Measurements from ENCODE around the gene GRAMD4. TPM values are rescaled to one million over a fixed set of nuclear protein-coding genes. Genes with fewer than 3 reads are reported as not detected.
A peak's percentile ranks its signal among the peaks of the same experiment; 100 is the strongest.

GRAMD4 gene
- total RNA-seq, 2 experiments from 2014 or later, result 20.2 to 23.2 TPM

DNA sequence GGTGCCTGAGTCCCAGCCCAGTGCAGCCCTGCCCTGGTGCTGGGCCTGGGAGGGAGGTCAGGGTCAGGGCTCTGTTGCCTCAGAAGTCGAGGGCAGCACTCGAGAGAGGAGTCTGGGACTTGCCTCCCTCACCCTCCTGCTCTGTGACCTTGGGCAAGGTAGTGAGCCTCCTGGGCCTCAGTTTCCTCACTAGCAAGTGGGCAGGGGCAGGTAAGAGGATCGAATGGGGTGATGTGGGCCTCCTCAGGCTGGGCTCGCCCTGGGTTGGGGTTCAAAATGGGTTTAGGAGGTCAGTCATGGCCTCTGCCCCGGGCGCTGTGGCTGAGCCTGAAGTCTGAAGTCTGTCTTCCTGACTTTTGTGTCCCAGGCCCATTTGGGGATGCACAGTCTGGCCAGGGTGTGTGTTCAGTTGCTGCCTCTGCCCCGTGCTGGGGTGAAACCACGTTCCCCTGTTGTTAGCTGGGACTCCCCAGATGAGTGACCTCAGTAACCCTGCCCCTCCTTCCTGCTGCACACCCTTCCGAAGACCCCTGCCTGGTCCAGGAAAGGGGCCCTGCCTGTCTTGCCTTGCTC is 41.8 kb upstream of the GRAMD4 start:
- DNase-seq (peak; percentile 34), ATAC-seq (ENCODE audit: low read depth) (no peak)
- Mint-ChIP-seq H3K9me3 (no peaks in the 10 kb centered on the region), H3K27me3 (peaks cover 2% of the 10 kb centered on the region), H3K36me3 (no peaks in the 10 kb centered on the region), H3K27ac (peak overlapping the region; percentile 81), H3K4me1 (peaks cover 31% of the 10 kb centered on the region), H3K4me3 (peak overlapping the region; percentile 87)
- POLR2A ChIA-PET, result interaction anchor here (1.0 to 1.4 kb wide), 2 partner anchors 14 to 34 kb away, joined by 3 read pairs; no protein-coding TSS in a partner anchor

- no peak for DNase-seq
- Mint-ChIP-seq H3K27me3 (peaks cover 2% of the 10 kb centered on the region), H3K27ac (peak overlapping the region; percentile 33), H3K4me1 (peaks cover 31% of the 10 kb centered on the region), H3K9me3 (no peaks in the 10 kb centered on the region), H3K36me3 (no peaks in the 10 kb centered on the region), H3K4me3 (peak overlapping the region; percentile 87)
- POLR2A ChIA-PET, result no interaction called here
- no peak for ATAC-seq (ENCODE audit: low read depth)
Observed at GRCh38 chr22:46578824-46579561, 41.2 kb upstream of the GRAMD4 start.

DNA sequence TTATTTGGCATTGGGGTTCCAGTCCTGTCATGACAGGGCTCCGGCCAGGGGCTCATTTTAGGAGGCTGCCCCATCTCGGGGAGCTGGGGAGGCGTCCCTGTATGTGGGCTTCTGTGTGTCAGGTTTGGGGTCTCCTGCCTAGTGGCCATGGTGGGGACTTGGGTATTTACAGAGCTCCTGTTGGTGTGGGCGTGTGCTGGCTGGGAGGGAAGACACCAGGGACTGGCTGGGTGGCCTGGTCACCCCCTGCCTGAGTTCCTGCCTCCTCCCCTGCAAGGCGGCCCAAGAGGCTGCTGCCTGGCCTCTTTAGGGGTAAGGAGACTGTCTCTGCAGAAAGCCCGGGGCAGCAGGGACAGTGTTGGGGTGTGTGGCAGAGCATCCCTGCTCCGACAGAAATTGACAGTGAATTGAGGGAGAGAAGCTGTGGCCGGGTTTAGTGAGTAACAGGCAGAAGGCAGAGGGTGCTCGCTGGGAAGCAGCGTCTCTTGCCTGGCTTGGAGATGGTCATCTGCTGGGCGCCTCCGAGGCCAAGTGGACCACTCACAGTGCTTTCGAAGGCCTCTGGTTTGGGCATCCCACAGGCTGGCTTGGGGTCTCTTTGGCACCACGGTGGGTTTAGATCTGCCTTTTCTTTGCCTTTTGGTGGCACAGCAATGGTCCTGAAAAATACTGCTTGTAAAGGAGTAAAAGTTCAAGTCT is 40.3 kb upstream of the GRAMD4 start:
- no peaks in the 10 kb centered on the region for H3K36me3 Mint-ChIP-seq
- DNase-seq (no peak), ATAC-seq (ENCODE audit: low read depth) (no peak)
- no peaks in the 10 kb centered on the region for H3K9me3 Mint-ChIP-seq
- peaks cover 2% of the 10 kb centered on the region for H3K27me3 Mint-ChIP-seq
- POLR2A ChIA-PET, result no interaction called here
- H3K27ac Mint-ChIP-seq, result no peak overlapping the region
- H3K4me1 Mint-ChIP-seq, result peaks cover 31% of the 10 kb centered on the region
- no peak overlapping the region for H3K4me3 Mint-ChIP-seq

DNA sequence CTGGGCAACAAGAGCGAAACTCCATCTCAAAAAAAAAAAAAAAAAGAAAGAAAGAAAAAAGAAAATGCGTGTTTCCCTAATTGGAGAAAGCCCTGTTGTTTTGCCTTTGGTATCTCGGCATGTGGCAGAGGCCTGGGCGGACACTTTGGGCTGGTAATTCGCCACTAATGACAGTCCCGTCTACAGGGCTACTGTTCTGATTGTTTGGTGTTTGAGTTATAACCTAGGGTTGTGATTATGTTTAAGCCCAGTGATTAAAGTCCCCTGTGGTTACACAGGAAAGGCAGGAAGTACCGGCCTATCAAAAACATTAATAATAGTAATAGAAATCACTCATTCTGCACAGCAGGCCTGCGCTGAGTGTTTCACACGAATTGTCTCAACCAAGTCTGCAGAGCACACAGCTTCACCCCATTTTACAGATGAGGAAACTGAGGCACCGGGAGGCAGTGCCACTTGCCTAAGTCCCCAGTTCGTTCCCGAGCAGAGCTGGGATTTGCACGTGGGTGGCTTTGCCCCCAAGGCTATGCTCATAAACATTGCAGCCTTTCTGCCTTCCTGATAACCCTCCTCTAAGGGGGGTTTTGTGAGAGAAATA is 39.1 kb upstream of the GRAMD4 start:
- DNase-seq, result no peak
- Mint-ChIP-seq H3K36me3 (no peaks in the 10 kb centered on the region), H3K4me1 (peaks cover 22% of the 10 kb centered on the region), H3K27me3 (peaks cover 2% of the 10 kb centered on the region), H3K27ac (no peak overlapping the region), H3K4me3 (no peak overlapping the region), H3K9me3 (no peaks in the 10 kb centered on the region)
- POLR2A ChIA-PET, result interaction anchor here (1.7 kb wide), 1 partner anchor 34 kb away, joined by 3 read pairs; no protein-coding TSS in a partner anchor
- ATAC-seq (ENCODE audit: low read depth), result no peak

DNA sequence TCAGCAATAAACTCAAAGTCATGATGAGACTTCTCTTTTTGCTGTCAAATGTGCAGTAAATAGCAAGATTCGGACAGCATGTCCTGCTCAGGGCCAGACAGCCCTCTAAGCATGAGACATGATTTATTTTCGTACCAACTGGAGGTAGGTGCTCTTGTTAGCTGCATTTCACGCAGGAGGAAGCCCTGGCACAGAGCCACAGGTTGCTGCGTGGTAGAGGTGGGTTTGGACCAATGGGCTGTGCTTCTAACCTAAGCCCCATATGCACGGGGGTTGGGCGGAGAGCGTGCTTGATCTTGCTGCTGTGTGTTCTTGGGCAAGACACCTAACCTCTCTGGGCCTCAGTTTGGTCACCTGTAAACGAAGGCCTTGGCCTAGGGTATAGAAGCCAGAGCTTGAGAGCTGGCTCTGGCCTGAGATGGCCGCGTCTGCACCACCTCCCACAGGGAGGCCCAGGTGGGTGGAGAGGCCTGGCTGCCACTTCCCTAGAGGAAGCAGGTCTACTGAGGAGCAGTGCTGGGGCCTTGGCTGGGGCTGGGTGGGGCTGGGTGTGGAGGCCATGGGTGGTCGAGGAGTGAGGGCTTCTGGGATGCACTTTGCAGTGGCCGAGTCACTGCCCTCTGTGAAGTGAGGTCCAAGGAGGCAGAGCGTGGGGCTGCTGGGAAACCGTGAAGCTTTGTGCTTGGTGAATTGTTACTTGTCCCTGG is 38.5 kb upstream of the GRAMD4 start:
- no peak overlapping the region for H3K27ac Mint-ChIP-seq
- H3K36me3 Mint-ChIP-seq, result no peaks in the 10 kb centered on the region
- no peaks in the 10 kb centered on the region for H3K9me3 Mint-ChIP-seq
- no peak overlapping the region for H3K4me3 Mint-ChIP-seq
- H3K4me1 Mint-ChIP-seq, result peaks cover 20% of the 10 kb centered on the region
- H3K27me3 Mint-ChIP-seq, result peaks cover 2% of the 10 kb centered on the region
- POLR2A ChIA-PET, result interaction anchor here (1.7 kb wide), 1 partner anchor 33 kb away, joined by 3 read pairs; no protein-coding TSS in a partner anchor
- DNase-seq, result no peak
- no peak for ATAC-seq (ENCODE audit: low read depth)

- POLR2A ChIA-PET, result interaction anchor here (1.7 kb wide), 1 partner anchor 32 kb away, joined by 3 read pairs; no protein-coding TSS in a partner anchor
- no peak for DNase-seq
- no peak for ATAC-seq (ENCODE audit: low read depth)
- Mint-ChIP-seq H3K9me3 (no peaks in the 10 kb centered on the region), H3K27ac (no peak overlapping the region), H3K4me3 (no peak overlapping the region), H3K4me1 (peaks cover 27% of the 10 kb centered on the region), H3K27me3 (peaks cover 2% of the 10 kb centered on the region), H3K36me3 (no peaks in the 10 kb centered on the region)
Observed at GRCh38 chr22:46582281-46582933, 37.8 kb upstream of the GRAMD4 start.

DNA sequence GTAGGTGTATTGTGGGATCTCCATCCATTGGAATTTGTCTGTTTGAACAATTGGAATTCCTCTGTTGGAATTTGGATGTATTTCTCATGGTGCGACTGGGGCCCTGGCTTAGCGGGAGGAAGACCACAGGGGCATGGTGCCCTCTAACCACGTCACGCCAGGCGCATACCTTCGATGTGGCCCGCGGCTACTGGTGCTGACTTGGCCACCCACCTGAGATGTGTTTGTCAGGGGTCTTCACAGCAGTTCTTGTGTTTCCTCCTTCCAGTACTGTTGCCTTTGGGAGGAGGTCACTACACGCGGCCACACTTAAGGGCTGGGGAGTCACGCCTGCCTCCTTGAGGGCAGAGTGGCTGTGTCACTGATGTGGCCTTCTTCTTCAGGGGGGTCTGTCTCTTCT is 36.6 kb upstream of the GRAMD4 start:
- H3K4me3 Mint-ChIP-seq, result no peak overlapping the region
- no peak for ATAC-seq (ENCODE audit: low read depth)
- H3K36me3 Mint-ChIP-seq, result no peaks in the 10 kb centered on the region
- no peak for DNase-seq
- no peaks in the 10 kb centered on the region for H3K9me3 Mint-ChIP-seq
- H3K4me1 Mint-ChIP-seq, result peaks cover 25% of the 10 kb centered on the region
- H3K27ac Mint-ChIP-seq, result no peak overlapping the region
- POLR2A ChIA-PET, result no interaction called here
- H3K27me3 Mint-ChIP-seq, result peaks cover 2% of the 10 kb centered on the region

DNA sequence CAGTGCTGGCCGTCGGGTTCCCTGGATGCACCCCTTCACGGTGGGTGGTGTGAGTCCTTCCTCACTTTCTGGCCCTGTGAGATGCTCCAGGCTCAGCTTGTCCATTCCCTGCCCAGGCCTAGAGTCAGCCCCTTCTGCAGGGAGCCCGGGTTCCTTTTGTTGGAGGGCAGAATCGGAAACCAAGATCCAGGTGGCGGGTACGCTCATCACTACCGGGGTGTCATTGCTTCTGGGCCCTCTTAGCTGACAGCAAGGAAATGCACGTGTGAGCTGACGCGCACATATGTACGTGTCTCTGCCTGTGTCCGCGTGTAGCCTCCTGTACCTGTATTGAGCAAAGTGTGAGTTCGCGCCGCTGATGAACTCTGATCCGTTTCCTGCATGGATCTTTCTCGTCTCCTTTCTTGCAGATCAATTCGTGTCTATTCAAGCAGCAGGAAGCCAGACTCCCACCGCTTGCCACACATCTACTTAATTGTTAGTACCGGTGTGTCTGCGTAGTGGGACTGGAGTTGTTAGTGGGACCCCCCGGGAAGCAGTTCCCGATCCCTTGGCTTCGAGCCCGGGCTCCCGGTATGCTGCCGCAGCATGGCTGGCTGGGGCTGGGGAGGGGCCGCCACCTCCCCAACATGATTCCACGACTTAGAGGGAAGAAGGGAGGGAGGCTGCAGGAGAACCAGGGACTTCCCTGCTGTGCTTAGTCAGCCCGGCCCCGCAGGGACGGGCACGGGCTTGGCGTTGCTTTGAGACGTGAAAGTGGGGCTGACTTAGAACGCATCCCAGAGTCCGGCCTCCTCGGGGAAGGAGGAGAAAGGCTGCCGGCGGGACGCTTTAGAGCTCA is 35.9 kb upstream of the GRAMD4 start:
- POLR2A ChIA-PET, result no interaction called here
- DNase-seq, result no peak

DNA sequence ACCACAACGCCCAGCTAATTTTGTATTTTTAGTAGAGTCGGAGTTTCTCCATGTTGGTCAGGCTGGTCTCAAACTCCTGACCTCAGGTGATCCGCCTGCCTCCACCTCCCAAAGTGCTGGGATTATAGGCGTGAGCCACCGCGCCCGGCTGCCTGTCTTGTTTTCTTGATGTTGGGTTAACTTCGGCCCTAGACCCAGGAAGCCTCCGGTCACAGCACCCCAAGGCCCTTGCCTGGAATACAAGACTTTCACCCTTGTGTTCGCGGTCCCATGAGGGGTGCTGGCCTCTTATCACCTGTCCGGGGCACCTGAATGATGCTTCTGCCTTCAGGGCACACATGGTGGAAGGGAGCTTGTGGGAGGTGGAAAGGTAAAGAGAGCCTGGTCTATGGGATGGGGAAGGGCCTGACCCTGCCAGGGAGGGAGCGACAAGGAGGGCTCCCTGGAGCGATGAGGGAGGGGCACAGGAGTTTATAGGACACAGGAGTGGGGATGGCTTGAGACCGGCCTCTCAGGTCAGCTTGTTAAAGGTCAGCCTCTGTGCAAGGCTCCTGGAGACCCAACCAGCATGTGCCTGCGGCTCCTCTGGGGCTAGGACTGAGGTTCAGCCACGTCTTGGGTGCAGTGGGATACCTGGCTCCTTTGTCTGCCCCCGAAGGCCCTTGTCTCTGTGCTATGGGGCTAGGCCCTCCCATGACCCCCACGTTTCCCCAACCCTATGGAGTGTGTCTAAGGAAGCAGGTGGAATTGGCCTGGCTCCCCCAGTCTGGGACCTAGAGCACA is 34.7 kb upstream of the GRAMD4 start:
- Mint-ChIP-seq H3K4me3 (no peak overlapping the region), H3K9me3 (no peaks in the 10 kb centered on the region), H3K4me1 (peaks cover 22% of the 10 kb centered on the region), H3K27ac (no peak overlapping the region), H3K27me3 (no peaks in the 10 kb centered on the region), H3K36me3 (no peaks in the 10 kb centered on the region)
- POLR2A ChIA-PET, result no interaction called here
- DNase-seq, result no peak
- ATAC-seq (ENCODE audit: low read depth), result no peak

More for the DNA sequence above, 35.9 kb upstream of the GRAMD4 start:
- Mint-ChIP-seq H3K9me3 (no peaks in the 10 kb centered on the region), H3K4me1 (peaks cover 24% of the 10 kb centered on the region), H3K27ac (no peak overlapping the region), H3K27me3 (no peaks in the 10 kb centered on the region), H3K4me3 (no peak overlapping the region), H3K36me3 (no peaks in the 10 kb centered on the region)
- no peak for ATAC-seq (ENCODE audit: low read depth)

GRCh38 chr22:46586123-46586519 is 34.1 kb upstream of the GRAMD4 start:
- no peak for DNase-seq
- Mint-ChIP-seq H3K9me3 (no peaks in the 10 kb centered on the region), H3K27me3 (no peaks in the 10 kb centered on the region), H3K27ac (no peak overlapping the region), H3K4me1 (peaks cover 23% of the 10 kb centered on the region), H3K36me3 (no peaks in the 10 kb centered on the region), H3K4me3 (no peak overlapping the region)
- POLR2A ChIA-PET, result no interaction called here
- no peak for ATAC-seq (ENCODE audit: low read depth)

- H3K36me3 Mint-ChIP-seq, result no peaks in the 10 kb centered on the region
- ATAC-seq (ENCODE audit: low read depth) (no peak), DNase-seq (no peak)
- H3K4me1 Mint-ChIP-seq, result peaks cover 21% of the 10 kb centered on the region
- no peaks in the 10 kb centered on the region for H3K9me3 Mint-ChIP-seq
- no peak overlapping the region for H3K4me3 Mint-ChIP-seq
- H3K27me3 Mint-ChIP-seq, result no peaks in the 10 kb centered on the region
- POLR2A ChIA-PET, result no interaction called here
- H3K27ac Mint-ChIP-seq, result peak overlapping the region; percentile 79
Observed at GRCh38 chr22:46586531-46587011, 33.6 kb upstream of the GRAMD4 start.

All from activated naive CD8-positive, alpha-beta T cell treated with anti-CD3 and anti-CD28 coated beads, Interleukin-2, amount 10 ng/mL, durations not matched to agents 7 days and 5 days (primary cell).